Skeletal muscle cell (primary cell): ENCODE data around the gene NAV2.

Experiments used
- DNase-seq: peaks from one replicate; pipeline ENCODE4 v3.0.0-alpha.2; 2010; ENCODE audit warnings: low read depth
- H3K4me3 ChIP-seq: 2 replicates; pipeline ENCODE4 v1.5.1; 2011; ENCODE audit warnings: low read depth, mild to moderate bottlenecking, control low read depth, low read length, moderate library complexity

NAV2 gene

DNA sequence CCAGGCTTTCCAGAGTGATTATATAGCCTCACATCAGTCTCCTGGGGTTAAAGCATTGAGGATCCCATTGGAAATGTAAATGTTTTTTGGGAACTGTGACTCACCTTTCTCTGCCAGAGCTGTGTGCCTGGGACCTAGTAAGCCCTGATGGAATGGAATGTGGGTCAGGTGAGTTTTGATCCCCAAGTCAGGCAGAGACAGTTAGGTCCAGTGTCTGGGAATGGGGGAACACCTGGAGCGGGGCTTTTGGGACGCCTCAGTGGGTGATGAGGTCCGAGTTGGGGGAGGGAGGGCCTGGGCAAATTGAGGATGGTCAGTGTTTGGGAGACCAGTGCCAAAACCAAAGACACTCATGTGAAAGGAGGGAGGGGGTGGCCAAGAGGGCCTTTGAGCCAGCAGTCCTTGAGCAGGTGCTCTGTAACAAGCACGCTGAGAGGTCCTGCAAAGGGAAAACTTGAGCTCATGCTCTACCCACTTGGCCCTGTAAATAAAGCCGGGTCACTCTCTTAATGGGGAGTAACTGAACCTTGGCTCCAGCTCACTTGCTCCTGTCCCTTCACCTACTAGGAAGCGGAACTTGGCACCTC is 104.7 kb downstream of the NAV2 start:
- no peak for DNase-seq
- H3K4me3 ChIP-seq, result no peak overlapping the region

DNA sequence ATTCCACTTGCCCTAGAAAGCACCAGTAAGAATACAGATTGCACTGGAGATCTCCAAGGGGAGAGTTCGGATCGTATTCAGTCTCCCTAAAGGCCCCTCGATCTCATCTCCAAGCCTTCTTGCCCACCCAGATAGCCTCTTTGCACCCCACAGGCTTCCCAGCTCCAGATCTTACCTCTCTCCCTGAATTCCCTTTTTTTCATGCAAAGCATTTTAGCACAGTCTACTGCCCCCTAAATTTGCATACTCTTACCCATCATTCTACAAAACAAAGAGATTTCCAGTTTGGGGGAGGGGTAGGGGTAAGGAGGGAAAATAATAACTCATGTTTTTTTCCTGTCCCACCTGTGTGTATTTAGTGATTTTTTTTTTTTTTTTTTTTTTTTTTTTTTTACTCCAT is 105.2 kb downstream of the NAV2 start:
- H3K4me3 ChIP-seq, result no peak overlapping the region
- DNase-seq, result no peak

DNA sequence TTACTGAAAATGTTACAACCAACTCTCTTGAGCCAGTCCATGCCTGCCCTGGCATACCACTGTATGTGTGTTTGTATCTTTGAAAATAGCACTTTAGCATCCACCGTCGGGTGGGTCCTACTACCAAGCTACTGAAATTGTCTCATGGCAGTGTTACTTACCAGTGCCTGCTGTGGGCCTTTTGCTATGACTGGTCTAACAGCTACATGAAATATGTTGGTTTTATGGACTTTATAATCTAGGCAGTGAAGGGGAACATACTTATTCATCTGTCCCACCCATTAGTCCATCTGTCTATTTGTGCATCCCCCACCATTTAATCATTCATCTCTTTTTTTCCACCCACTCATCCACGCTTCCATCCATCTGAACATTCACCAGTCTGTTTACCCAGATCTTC is 106.0 kb downstream of the NAV2 start:
- H3K4me3 ChIP-seq, result no peak overlapping the region
- DNase-seq, result no peak

DNA sequence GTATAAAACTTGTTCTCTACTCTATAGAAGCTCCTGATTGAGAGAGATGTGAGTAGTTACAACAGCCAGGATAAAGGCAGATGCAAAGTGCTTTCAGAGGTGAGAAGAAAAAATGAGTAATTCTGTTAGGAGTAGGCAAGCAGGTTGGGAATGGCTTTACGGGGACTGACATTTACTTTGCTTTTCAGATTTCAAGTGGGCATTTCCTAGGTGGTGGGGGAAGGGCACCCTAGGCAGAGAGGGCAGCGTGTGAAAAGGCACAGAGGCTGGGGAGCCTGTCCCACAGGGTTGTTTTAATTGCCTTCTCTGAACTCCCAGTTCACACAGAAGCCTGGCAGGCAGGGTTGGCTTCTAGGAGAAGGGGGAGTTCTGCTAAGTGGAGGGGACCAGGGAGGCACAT is 106.5 kb downstream of the NAV2 start:
- no peak for DNase-seq
- H3K4me3 ChIP-seq, result no peak overlapping the region

DNA sequence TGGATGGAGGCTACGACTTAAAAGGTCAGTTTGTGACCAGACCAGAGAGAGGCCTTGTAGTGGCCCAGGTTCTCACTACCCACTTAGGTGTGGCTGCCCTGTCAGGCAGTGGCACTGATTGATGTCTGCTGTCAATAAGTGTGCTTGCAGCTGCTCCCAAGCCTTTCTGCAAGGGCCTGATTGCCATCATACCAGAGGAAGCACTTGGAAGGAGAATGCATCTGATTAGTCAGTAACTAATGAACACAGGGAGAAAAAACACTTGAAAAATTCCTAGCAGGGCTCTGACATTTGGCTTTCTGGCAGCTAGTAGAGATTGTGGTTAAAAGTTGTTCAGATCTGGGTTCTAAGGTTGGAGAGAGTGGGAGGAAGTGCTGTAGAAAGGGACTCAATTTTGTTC is 107.5 kb downstream of the NAV2 start:
- H3K4me3 ChIP-seq, result no peak overlapping the region
- no peak for DNase-seq

DNA sequence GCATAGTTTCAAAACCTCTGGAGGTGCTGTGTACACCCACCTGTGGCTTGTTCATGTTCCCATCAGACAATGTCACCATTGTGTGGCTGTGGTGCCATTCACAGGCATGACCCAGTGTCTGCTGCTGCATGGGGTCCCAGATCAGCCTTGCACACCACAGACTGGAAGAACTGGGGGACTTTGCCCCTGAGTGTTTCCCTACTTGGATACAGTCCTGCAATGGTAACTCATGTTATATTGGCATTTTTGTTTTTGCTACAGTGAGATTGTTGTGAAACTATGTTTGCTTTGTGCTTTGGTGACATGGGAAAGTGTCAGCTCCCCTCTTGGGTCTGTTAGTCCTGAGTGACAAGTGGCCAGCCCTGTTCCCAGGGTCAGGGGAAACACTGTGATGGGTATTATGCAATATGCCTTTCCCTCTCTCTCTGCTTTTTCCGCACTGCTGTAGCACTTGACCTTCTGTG is 108.8 kb downstream of the NAV2 start:
- no peak for DNase-seq
- H3K4me3 ChIP-seq, result no peak overlapping the region

DNA sequence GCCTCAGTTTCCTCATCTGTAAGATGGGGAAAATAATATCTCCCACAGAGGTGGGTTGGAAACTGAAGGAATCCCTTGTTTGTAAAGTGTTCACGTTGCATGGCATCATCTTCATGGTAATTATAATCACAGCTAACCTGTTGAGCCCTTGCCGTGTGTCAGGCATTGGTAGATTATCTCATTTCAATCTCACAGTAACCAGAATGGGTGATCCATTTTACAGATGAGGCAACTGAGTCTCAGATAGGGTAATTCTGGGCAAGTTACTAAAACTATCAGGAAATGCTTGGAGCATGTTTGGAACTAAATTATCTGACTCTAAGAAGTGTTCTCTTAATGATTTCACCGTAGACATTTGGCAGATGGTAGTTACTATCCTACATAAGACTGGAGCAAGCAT is 109.4 kb downstream of the NAV2 start:
- H3K4me3 ChIP-seq, result no peak overlapping the region
- no peak for DNase-seq

DNA sequence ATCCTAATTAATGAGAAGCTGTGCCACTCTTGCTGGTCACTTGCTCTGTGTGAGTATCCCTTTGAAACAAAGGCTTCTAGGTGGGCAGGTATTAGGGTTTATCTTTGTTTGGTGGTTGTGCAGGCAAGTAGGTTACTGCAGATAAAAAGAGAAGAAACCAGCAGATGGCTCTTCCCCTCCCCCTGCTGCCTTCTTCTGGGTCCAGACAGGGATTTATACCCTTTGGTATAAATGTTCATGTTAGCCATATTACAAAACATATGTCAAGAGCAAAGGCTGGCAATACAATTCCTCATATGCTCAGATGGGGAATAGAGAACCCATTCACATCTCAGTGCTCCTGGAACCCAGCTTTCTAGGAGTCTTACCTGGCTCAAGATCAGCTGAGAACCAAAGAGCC is 109.9 kb downstream of the NAV2 start:
- no peak for DNase-seq
- no peak overlapping the region for H3K4me3 ChIP-seq

DNA sequence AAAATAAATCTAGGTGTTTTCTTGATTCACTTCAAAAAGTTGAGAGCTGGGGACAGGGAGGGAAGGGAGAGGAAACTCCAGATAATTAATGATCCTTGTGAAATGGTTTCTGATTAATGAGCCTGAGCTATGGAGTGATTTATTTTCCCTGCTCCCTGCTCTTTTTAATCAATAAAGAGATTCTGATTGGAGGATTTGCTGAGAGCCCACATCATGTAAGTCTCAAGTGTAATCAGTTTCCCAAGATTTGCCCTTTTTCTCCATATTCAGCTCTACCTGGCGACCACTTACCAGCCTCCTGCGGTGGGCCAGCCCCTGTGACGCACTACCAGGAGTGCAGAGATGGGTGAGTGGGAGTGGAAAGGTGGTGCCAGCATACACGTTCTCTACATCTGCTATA is 114.0 kb downstream of the NAV2 start:
- DNase-seq, result no peak
- no peak overlapping the region for H3K4me3 ChIP-seq

DNA sequence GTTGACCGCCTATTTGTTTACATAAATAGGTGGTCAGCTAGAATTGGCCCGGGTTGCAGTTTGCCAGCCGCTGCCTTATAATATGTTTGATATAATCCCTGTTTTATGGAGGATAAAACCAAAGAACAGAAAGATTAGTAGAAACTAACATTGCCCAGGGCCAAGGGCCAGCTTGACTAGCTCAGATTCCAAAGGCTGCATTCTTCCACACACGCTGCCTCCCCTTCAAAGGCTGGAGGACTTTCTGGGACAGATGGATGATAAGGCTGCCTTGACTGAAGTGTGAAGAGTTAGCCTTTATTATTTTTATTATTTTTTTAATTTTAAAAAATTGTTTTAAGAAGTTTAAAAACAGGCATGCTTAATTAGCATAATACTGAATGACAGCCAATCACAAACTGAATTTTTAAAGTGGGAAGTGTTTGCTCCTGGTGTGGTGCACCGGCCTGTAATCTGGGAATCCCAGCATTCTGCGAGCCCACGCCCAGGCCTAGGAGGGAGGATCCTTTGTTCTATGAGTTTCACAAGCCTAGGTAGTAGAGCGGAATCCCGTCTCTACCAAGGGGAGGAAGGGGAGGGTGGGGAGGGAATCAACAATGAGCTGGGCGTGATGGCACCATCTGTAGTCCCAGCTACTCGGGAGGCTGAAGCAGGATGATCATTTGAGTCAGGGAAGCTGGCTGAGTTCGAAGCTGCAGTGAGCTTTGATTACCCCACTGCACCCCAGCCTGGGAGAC is 114.9 kb downstream of the NAV2 start:
- H3K4me3 ChIP-seq, result no peak overlapping the region
- no peak for DNase-seq

DNA sequence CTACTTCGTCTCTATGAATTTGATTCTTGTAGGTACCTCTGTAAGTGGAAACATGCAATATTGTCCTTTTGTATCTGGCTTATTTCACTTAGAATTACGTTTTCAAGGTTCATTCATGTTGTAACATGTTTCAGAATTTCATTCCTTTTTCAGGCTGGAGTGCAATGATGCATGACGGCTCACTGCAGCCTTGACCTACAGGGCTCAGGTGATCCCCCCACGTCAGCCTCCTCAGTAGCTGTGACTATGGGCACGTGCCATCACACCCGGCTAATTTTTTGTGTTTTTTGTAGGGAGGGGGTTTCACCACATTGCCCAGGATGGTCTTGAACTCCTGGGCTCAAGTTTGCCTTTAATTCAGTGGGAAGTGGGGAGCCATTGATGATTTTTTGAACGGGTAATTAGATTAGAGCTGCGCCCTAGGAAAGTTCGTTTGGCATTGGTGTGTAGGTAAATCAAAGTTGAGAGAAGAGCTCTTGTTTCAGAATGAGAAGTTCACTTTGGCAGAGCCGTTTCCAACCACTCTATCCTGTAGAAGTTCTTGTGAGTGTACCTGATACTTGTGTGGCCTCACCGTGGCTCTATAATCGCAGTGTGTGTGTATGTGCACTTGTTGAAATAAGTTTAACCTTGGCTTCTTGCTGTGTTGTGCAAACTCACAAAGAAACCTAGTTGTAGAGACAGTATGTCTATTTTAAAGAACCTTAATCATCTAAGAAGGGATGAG is 115.9 kb downstream of the NAV2 start:
- DNase-seq, result no peak
- no peak overlapping the region for H3K4me3 ChIP-seq

DNA sequence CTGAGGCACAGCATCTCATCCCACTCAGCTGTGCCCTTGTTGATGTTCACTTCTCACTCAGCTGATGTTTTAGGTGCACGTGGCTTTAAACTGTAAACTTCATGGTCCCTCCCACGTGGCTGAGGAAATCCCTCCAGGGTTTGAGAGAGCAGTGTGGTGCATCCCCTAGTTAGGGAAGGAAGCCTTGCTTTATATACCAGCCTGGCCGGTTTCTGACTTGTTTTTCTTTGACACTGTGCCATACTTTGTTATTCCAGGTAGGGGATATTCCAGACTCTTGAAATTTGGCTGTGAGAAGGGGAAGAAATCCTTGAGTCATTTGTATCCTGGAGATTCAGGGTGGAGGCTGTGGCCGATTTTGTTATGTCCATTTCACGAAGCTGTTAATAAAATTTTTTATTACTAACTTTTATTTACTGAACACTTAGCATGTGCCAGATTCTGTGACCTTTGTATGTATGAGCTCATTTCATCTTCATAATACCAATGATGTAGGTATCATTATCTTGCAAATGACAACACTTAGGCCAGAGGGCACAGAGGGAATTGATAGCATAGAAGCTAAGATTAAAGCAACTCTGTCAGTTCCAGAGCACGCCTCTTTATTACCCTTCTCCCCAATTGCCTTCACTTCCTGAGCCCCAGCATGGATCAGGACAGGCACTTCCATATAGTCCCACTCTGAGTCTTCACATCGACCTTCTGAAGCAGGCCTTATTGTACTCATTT is 116.6 kb downstream of the NAV2 start:
- DNase-seq, result no peak
- no peak overlapping the region for H3K4me3 ChIP-seq

DNA sequence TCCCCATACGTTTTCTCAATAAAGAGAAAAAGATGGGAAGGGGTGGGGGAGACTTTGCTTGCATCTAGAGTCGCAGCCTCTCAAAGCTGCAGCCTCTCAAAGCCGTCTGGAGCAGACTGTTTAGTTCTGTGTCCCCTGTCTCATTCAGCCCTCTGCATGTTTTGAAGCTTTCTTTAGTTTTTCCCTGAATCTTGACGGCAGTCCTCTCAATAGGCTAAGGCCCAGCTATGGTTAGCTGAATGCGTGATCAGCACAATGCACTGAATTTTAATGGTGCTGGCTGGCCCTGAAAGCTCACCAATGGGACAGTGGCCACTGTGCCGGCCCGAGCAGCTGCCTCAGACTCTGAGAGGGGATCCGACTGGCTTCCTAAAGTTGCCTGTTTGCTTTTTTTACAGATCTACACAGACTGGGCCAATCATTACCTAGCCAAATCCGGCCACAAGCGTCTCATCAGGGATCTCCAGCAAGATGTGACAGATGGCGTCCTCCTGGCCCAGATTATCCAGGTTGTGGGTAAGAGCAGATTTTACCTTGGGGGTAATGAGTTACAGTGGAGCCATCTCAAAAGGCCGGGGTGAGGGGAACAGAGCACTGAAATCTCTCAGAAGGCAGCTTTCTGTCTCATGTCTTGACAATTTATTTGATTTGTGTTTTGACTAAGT is 119.6 kb downstream of the NAV2 start:
- no peak for DNase-seq
- no peak overlapping the region for H3K4me3 ChIP-seq

DNA sequence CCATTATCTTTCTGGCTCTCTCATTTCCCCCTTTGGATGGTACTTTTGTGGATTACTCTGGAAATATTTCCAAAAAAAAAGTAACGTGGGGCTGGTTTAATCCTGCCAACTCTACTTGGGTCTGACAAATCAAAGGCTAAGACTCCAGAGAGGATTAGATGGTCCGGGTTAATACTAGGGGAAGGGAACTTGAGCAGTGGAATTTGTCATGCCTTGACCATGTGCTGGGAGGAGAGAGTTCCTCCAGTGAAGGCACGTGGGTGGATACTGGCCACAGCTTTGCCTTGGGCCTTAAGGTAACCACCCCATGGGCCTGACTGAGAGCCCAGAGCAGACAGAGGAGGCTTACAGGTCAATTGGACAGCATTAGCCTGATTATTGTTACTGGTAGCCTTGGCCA is 120.3 kb downstream of the NAV2 start:
- no peak for DNase-seq

DNA sequence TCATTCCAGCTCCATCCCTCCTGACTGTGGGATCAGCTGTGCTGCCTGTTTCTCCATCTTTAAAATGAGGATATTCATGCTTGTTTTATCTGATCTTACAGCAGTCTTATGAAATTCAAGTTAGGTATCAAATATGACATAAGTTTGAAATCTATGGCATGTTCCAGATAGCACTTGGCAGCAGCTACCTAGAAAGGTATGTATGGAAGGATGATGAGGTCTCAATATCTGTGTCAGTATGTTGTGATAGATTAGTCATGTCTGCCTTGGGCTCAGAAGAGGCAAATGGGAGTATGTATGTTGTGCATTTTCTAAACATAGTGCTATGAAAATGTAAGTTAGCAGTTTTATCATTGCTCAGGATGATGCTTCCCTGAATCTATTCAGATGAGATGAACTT is 122.1 kb downstream of the NAV2 start:
- no peak overlapping the region for H3K4me3 ChIP-seq
- DNase-seq, result no peak

More for the DNA sequence above, 120.3 kb downstream of the NAV2 start:
- no peak overlapping the region for H3K4me3 ChIP-seq

DNA sequence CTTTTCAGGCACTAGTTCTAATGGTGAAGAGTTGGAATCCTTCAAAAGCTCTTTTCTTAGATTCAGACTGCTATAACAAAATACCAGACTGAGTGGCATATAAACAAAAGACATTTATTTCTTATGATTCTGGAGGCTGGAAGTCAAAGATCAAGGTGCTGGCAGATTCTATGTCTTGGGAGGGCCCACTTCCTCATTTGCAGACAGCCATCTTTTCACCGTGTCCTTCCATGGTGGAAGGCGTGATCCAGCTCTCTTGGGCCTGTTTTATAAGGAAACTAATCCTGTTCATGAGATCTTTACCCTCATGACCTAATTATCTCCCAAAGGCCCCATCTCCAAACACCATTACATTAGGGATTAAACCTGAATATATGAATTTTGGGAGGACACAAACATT is 124.0 kb downstream of the NAV2 start:
- no peak for DNase-seq
- no peak overlapping the region for H3K4me3 ChIP-seq

DNA sequence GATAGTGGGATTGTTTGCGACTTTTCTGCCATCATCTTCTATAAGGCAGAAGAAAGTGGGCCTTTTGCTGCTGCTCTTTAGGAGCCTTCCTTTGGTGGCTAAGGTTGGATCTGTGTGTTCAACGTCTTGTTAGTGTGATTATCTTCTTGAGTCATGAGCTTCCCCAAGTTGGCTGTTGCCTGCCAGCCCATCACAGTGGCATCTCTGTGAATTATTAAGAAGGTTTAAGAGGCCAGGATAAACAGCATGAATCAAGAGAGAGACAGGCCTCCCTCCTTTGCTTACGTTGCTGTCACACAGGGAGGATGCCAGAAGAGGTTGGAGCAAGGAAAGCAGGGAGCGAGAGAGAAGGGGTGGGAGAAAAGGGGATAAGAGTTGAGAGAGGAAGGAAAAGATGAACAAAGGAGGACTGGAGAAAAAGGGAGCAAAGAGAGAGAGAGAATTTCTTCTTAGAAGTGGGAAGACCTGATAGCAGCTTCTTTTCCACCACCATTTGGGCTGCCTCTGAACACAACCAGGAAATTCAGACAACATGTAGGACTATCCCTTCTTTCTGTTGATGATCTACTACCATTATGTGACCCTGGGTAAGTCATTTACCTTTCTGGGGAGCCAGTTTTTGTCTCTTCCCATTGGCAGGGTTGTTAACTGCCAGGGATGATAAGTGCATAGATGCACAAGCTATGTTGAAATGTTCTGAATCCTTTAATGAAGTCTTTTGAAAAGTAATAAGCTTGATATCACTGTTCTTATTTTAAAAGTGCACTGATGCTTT is 126.5 kb downstream of the NAV2 start:
- no peak for DNase-seq
- H3K4me3 ChIP-seq, result no peak overlapping the region

DNA sequence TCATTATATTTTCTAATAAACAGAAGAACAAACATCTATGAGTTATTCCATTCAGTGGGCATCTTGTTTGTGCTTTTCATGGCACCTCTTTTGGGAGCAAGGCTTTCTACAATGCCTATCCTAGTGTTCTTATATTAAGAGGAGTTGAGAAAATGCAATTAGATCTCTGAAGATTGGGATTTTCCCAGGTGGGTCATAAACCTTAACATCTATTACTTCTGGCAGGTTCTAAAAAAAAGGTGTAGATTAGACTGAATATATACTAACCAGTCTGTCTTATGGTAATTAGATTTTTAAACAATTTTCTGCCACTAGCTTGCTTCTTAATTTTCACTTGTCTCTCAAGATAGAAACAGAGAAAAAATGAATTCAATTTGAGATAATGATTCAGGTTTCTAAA is 128.3 kb downstream of the NAV2 start:
- DNase-seq, result no peak

DNA sequence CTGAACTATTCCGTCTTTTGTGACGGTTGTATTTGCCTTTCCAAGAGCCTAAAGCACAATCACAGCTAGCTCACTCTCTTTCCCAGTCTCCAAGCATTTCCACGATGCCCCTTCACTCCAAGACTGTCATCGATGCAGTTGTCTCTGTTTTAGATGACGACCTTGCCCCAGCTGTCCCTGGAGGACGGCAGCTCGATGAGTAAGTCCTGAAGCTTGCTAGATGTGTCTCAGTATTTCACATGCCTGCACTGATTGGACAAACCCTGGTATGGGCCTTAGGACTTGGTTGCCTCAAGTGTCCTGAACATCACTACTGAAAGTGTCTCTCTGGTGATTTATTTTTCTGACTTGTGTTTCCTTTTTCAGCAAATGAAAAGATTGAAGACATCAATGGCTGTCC is 129.9 kb downstream of the NAV2 start:
- no peak for DNase-seq
- no peak overlapping the region for H3K4me3 ChIP-seq

More for the DNA sequence above, 128.3 kb downstream of the NAV2 start:
- no peak overlapping the region for H3K4me3 ChIP-seq
